ENCODE data around the gene MAST2. TPM values are rescaled to one million over a fixed set of nuclear protein-coding genes. Genes with fewer than 3 reads are reported as not detected.

The MAST2 gene
- total and polyA plus RNA-seq, 9 of the 15 experiments (the other 6 are each of a cell fraction or from before 2014, with no cell fraction given), result 0.73 to 32.0 (median 17.8) TPM

DNA sequence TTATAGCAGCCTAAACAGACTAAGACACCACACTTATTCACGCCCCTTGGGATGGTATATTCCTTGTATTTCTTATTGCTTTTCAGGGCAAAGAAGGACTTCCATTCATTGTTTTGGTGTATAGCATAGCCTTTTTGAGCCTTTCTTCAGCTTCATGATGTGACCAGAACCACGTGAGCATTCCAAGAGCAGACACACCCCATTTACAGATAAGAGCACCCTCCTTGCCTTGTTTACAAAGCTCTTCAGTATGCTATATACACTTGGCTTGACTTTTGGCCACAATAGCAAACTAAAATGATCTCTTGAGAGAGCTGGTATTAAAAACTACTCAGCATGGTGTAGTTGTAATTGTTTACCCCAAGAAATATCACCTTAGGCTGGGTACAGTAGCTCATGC, 250.3 kb downstream of the MAST2 start (continued):
- TF ChIP-seq, protein P1, sequence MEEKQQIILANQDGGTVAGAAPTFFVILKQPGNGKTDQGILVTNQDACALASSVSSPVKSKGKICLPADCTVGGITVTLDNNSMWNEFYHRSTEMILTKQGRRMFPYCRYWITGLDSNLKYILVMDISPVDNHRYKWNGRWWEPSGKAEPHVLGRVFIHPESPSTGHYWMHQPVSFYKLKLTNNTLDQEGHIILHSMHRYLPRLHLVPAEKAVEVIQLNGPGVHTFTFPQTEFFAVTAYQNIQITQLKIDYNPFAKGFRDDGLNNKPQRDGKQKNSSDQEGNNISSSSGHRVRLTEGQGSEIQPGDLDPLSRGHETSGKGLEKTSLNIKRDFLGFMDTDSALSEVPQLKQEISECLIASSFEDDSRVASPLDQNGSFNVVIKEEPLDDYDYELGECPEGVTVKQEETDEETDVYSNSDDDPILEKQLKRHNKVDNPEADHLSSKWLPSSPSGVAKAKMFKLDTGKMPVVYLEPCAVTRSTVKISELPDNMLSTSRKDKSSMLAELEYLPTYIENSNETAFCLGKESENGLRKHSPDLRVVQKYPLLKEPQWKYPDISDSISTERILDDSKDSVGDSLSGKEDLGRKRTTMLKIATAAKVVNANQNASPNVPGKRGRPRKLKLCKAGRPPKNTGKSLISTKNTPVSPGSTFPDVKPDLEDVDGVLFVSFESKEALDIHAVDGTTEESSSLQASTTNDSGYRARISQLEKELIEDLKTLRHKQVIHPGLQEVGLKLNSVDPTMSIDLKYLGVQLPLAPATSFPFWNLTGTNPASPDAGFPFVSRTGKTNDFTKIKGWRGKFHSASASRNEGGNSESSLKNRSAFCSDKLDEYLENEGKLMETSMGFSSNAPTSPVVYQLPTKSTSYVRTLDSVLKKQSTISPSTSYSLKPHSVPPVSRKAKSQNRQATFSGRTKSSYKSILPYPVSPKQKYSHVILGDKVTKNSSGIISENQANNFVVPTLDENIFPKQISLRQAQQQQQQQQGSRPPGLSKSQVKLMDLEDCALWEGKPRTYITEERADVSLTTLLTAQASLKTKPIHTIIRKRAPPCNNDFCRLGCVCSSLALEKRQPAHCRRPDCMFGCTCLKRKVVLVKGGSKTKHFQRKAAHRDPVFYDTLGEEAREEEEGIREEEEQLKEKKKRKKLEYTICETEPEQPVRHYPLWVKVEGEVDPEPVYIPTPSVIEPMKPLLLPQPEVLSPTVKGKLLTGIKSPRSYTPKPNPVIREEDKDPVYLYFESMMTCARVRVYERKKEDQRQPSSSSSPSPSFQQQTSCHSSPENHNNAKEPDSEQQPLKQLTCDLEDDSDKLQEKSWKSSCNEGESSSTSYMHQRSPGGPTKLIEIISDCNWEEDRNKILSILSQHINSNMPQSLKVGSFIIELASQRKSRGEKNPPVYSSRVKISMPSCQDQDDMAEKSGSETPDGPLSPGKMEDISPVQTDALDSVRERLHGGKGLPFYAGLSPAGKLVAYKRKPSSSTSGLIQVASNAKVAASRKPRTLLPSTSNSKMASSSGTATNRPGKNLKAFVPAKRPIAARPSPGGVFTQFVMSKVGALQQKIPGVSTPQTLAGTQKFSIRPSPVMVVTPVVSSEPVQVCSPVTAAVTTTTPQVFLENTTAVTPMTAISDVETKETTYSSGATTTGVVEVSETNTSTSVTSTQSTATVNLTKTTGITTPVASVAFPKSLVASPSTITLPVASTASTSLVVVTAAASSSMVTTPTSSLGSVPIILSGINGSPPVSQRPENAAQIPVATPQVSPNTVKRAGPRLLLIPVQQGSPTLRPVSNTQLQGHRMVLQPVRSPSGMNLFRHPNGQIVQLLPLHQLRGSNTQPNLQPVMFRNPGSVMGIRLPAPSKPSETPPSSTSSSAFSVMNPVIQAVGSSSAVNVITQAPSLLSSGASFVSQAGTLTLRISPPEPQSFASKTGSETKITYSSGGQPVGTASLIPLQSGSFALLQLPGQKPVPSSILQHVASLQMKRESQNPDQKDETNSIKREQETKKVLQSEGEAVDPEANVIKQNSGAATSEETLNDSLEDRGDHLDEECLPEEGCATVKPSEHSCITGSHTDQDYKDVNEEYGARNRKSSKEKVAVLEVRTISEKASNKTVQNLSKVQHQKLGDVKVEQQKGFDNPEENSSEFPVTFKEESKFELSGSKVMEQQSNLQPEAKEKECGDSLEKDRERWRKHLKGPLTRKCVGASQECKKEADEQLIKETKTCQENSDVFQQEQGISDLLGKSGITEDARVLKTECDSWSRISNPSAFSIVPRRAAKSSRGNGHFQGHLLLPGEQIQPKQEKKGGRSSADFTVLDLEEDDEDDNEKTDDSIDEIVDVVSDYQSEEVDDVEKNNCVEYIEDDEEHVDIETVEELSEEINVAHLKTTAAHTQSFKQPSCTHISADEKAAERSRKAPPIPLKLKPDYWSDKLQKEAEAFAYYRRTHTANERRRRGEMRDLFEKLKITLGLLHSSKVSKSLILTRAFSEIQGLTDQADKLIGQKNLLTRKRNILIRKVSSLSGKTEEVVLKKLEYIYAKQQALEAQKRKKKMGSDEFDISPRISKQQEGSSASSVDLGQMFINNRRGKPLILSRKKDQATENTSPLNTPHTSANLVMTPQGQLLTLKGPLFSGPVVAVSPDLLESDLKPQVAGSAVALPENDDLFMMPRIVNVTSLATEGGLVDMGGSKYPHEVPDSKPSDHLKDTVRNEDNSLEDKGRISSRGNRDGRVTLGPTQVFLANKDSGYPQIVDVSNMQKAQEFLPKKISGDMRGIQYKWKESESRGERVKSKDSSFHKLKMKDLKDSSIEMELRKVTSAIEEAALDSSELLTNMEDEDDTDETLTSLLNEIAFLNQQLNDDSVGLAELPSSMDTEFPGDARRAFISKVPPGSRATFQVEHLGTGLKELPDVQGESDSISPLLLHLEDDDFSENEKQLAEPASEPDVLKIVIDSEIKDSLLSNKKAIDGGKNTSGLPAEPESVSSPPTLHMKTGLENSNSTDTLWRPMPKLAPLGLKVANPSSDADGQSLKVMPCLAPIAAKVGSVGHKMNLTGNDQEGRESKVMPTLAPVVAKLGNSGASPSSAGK (IDR thresholded peaks at IDR 0.05), result no peak
- TF ChIP-seq ZNF431 (CRISPR knock-in tag; IDR thresholded peaks at IDR 0.05) (no peak), TEAD2 (tag; IDR thresholded peaks at IDR 0.05) (0 out of 2 replicates have a peak, but pooled peaks have one; percentile 54), PTBP1 (IDR thresholded peaks at IDR 0.05; ENCODE audit: low read depth, low read length) (no peak), KLF6 (CRISPR knock-in tag; IDR thresholded peaks at IDR 0.05; ENCODE audit: borderline replicate concordance) (peak; percentile 58; the same call in 1 of the 2 replicates), RHOXF2B (CRISPR knock-in tag; conservative IDR thresholded peaks at IDR 0.05) (no peak), HDGF (IDR thresholded peaks at IDR 0.05) (no peak)
- TF ChIP-seq, protein P2, sequence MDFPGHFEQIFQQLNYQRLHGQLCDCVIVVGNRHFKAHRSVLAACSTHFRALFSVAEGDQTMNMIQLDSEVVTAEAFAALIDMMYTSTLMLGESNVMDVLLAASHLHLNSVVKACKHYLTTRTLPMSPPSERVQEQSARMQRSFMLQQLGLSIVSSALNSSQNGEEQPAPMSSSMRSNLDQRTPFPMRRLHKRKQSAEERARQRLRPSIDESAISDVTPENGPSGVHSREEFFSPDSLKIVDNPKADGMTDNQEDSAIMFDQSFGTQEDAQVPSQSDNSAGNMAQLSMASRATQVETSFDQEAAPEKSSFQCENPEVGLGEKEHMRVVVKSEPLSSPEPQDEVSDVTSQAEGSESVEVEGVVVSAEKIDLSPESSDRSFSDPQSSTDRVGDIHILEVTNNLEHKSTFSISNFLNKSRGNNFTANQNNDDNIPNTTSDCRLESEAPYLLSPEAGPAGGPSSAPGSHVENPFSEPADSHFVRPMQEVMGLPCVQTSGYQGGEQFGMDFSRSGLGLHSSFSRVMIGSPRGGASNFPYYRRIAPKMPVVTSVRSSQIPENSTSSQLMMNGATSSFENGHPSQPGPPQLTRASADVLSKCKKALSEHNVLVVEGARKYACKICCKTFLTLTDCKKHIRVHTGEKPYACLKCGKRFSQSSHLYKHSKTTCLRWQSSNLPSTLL (IDR thresholded peaks at IDR 0.05), result no peak
- TF ChIP-seq, protein P3, sequence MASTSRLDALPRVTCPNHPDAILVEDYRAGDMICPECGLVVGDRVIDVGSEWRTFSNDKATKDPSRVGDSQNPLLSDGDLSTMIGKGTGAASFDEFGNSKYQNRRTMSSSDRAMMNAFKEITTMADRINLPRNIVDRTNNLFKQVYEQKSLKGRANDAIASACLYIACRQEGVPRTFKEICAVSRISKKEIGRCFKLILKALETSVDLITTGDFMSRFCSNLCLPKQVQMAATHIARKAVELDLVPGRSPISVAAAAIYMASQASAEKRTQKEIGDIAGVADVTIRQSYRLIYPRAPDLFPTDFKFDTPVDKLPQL (IDR thresholded peaks at IDR 0.05; ENCODE audit: extremely low read depth, insufficient read length), result no peak
- TF ChIP-seq, protein P4, sequence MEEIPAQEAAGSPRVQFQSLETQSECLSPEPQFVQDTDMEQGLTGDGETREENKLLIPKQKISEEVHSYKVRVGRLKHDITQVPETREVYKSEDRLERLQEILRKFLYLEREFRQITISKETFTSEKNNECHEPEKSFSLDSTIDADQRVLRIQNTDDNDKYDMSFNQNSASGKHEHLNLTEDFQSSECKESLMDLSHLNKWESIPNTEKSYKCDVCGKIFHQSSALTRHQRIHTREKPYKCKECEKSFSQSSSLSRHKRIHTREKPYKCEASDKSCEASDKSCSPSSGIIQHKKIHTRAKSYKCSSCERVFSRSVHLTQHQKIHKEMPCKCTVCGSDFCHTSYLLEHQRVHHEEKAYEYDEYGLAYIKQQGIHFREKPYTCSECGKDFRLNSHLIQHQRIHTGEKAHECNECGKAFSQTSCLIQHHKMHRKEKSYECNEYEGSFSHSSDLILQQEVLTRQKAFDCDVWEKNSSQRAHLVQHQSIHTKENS (CRISPR knock-in tag; IDR thresholded peaks at IDR 0.05), result no peak
